HEK293 (cell line): ENCODE data around the gene PEAR1.

Experiments
- TCF7L2 ChIP-seq: IDR thresholded peaks from 2 replicates; pipeline ENCODE4 v1.6.1; 2011; ENCODE audit warnings: low read depth, mild to moderate bottlenecking, inconsistent platforms, low read length, moderate library complexity, borderline replicate concordance
- ZNF114 ChIP-seq: fragments of 450-650 bp; formaldehyde crosslinking; IDR thresholded peaks from 2 replicates; pipeline ENCODE4 v1.5.0; 2017; ENCODE audit warnings: missing biosample characterization, missing genetic modification characterization
- TF ChIP-seq, protein P1 (sequence below): fragments of 450-650 bp; formaldehyde crosslinking; conservative IDR thresholded peaks from 2 replicates; pipeline ENCODE4 v1.5.1; 2016; ENCODE audit warnings: low read depth, missing biosample characterization, missing genetic modification characterization
- TF ChIP-seq, protein P2 (sequence below): fragments of 450-650 bp; formaldehyde crosslinking; IDR thresholded peaks from 2 replicates; pipeline ENCODE4 v1.5.1; 2016; ENCODE audit warnings: missing biosample characterization, missing genetic modification characterization

DNA sequence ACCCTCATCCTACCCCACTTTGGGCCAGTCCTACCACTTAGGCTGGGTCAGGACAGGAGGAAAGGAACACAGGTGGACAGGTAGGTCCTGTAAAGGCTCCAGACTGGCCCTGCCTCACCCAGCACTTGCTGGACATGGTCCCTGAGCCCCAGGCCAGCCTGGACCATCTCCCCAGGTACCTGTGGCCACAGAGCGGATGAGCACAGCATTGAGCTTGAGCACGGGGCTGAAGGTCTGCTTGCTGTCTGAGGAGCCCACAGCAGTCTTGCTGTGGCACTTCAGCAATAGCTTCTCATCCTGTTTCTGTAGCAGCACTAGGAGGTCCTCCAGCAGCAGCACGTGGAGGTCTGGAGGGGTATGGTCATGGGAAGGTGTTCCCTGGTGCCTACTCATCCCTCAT lies 50.2 kb downstream of the PEAR1 start:
- TF ChIP-seq, protein P1, sequence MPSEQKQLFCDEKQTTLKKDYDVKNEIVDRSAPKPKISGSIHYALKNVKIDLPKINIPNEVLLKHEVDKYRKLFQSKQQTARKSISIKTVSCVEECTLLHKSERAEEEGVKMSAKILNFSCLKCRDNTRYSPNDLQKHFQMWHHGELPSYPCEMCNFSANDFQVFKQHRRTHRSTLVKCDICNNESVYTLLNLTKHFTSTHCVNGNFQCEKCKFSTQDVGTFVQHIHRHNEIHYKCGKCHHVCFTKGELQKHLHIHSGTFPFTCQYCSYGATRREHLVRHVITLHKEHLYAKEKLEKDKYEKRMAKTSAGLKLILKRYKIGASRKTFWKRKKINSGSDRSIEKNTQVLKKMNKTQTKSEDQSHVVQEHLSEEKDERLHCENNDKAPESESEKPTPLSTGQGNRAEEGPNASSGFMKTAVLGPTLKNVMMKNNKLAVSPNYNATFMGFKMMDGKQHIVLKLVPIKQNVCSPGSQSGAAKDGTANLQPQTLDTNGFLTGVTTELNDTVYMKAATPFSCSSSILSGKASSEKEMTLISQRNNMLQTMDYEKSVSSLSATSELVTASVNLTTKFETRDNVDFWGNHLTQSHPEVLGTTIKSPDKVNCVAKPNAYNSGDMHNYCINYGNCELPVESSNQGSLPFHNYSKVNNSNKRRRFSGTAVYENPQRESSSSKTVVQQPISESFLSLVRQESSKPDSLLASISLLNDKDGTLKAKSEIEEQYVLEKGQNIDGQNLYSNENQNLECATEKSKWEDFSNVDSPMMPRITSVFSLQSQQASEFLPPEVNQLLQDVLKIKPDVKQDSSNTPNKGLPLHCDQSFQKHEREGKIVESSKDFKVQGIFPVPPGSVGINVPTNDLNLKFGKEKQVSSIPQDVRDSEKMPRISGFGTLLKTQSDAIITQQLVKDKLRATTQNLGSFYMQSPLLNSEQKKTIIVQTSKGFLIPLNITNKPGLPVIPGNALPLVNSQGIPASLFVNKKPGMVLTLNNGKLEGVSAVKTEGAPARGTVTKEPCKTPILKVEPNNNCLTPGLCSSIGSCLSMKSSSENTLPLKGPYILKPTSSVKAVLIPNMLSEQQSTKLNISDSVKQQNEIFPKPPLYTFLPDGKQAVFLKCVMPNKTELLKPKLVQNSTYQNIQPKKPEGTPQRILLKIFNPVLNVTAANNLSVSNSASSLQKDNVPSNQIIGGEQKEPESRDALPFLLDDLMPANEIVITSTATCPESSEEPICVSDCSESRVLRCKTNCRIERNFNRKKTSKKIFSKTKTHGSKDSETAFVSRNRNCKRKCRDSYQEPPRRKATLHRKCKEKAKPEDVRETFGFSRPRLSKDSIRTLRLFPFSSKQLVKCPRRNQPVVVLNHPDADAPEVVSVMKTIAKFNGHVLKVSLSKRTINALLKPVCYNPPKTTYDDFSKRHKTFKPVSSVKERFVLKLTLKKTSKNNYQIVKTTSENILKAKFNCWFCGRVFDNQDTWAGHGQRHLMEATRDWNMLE (tag by site-specific recombination): no peak
- no peak for TF ChIP-seq TCF7L2
- TF ChIP-seq, protein P2, sequence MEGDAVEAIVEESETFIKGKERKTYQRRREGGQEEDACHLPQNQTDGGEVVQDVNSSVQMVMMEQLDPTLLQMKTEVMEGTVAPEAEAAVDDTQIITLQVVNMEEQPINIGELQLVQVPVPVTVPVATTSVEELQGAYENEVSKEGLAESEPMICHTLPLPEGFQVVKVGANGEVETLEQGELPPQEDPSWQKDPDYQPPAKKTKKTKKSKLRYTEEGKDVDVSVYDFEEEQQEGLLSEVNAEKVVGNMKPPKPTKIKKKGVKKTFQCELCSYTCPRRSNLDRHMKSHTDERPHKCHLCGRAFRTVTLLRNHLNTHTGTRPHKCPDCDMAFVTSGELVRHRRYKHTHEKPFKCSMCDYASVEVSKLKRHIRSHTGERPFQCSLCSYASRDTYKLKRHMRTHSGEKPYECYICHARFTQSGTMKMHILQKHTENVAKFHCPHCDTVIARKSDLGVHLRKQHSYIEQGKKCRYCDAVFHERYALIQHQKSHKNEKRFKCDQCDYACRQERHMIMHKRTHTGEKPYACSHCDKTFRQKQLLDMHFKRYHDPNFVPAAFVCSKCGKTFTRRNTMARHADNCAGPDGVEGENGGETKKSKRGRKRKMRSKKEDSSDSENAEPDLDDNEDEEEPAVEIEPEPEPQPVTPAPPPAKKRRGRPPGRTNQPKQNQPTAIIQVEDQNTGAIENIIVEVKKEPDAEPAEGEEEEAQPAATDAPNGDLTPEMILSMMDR (tag by site-specific recombination): no peak
- no peak for TF ChIP-seq ZNF114 (tag by site-specific recombination)
